ENCODE data around the gene PLD3. TPM values are rescaled to one million over a fixed set of nuclear protein-coding genes. Genes with fewer than 3 reads are reported as not detected.
"Not testable (repeated sequence)": the region's sequence is repeated elsewhere in the genome, so short reads cannot be mapped to it uniquely, and the experiment has no call there.

Gene PLD3
- total RNA-seq, 1 experiment from 2014 or later = 104 TPM

DNA sequence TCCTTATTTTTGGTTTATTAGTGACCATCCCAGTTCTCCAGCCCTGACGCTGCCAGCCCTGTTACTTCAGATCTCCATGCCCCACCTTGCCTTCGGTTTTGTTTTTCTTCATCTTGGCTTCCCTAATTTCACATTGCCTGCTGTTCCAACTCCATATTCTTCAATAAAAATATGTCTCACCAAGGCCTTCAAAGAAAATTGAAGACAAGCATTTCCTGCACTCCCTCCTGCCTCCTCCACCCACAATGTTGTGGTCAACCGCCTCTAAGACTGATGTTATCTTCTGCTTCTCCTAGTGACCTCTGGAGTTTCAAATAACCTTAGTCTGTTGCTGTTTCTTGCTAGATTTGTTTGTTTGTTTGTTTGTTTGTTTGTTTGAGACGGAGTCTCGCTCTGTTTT, 14.6 kb downstream of the PLD3 start:
- no peak for DNase-seq (ENCODE audit: low read depth)

DNA sequence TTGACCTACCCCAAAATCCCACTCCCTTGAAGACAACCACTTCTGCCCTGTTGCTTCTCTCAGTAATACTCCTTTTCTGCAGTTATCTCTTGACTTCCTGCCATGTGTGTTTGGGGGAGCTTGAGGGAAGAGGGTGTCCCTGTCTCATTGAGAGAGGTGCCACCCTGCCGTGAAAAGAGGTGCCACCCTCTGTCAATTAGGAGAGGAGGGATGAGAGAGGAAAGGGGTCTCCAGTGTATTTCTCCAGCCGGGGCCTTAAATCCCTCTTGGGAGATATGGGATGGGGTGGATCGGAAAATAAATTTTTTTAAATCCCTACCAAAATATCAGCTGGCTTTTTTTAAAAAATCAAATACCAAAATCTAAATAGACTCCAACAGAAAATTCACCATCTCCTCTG, 16.5 kb downstream of the PLD3 start:
- no peak for DNase-seq (ENCODE audit: low read depth)

DNA sequence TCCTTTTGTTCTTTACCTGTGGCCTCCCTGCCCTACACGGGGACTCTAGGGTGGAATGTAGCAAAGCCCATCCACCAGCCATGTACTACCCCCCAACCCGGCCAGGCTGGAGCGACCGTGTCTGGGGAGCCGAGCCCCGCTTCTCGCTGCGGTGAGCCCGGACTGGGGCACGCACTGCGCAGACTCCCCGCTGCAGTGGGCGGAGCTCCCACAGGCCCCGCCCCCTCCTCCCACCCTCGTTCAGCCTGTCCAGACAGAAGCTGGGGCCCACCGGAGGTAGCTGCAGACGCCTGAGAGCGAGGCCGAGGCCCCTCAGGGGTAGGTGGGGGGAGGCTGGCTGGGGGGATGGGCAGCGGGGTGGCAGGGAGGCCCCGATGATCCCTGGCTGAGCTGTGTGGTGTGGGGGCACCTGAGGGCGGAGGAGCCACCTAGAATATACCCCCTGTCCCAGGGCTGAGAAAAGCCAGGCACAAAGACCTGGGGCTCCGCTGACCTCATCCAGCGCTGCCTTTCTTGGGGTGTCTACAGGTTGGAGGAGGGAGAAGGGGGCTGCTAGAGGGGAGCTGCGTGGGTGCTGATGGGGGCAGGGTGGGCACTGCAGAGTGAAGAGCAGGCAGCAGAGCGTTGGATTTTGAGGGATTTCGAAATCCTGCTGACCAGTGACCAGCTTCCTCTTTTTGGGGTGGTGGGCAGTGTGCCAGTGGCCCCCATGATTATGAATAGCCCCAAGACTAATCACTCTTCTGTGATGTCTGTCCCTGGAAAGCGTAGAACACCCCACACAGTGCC, 17.3 kb downstream of the PLD3 start:
- DNase-seq (ENCODE audit: low read depth) = no peak

DNA sequence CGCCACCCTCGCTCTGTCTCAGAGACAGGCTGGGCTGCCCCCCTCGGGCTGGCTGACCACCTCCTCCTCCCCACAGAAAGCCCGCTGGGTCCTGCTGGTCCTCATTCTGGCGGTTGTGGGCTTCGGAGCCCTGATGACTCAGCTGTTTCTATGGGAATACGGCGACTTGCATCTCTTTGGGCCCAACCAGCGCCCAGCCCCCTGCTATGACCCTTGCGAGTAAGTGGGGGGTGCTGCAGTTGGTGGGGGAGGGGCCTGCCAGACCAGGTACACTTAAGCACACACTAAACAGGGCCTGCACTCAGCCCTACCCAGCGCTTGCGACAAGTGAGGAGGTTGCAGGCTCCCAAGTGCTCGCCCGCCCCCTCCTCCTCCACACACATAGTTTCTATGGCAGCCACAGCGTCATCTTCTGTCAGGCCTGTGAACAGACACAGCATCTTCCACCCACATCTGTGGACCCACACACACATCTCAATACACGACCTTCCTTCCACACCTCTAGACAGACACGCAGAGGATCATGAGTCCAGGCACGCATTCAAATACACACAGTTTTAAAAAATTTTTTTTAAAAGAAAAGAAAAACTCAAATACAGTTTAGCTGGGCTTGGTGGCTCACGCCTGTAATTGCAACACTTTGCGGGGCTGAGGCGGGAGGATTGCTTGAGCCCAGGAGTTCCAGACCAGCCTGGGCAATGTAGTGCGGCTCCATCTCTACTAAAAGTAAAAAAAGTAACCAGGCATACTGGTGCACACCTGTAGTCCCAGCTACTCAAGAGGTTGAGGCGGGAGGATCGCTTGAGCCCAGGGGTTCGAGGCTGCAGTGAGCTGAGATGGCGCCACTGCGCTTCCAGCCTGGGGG, 18.4 kb downstream of the PLD3 start:
- no peak for DNase-seq (ENCODE audit: low read depth)

DNA sequence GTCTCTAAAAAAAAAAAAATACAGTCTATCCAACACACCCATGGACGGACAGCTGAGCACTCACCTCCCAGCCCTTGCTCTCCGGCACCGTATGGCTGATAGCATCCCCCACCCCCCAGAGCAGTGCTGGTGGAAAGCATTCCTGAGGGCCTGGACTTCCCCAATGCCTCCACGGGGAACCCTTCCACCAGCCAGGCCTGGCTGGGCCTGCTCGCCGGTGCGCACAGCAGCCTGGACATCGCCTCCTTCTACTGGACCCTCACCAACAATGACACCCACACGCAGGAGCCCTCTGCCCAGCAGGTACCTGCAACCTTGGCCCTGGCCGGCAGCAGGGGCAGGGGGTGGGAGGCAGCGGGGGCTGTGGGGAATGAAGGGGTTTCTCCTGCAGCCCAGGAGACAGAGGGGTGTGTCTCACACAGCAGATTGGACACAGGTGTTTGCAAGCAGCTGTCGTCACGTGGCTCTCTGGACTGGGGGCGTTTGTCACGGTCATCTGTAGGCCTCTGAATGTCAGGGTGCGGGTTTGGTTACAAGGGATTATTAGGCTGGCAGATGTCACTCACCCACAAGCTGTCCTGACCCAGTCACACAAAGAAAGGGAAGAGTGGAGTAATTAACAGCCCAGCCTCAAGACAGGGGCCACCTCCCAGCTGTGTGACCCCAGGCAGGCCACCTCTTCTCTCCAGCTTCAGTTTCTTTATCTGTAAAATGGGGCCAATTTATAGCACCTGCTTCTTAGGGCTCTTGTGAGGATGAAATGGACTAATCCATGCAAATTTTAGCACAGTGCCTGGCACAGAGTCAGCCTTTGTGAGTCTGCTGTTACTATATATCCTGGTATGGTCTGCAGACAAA, 19.3 kb downstream of the PLD3 start:
- DNase-seq (ENCODE audit: low read depth) = no peak

DNA sequence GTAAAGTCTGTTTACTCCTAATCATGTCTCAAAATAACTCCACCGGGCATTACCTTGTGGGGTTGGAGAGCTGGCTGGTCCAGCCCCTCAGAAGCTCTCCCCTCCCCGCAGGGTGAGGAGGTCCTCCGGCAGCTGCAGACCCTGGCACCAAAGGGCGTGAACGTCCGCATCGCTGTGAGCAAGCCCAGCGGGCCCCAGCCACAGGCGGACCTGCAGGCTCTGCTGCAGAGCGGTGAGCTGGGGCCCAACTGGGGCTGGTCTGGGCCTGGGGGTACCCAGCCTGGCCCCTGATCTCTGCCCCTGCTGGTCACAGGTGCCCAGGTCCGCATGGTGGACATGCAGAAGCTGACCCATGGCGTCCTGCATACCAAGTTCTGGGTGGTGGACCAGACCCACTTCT, 21.3 kb downstream of the PLD3 start:
- DNase-seq (ENCODE audit: low read depth) = no peak

DNA sequence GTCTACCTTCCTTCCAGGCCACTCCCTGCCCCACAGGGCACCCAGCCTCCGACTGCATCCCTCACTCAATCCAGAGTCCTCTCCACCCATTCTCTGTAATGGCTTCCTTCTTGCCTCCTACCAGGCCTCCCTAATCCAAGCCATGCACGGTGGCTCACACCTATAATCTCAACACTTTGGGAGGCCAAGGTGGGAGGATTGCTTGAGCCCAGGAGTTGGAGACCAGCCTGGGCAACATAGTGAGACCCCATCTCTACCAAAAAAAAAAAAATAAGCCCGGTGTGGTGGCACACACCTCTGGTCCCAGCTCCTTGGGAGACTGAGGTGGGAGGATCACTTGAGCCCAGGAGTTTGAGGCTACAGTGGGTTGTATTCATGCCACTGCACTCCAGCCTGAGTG, 21.8 kb downstream of the PLD3 start:
- DNase-seq (ENCODE audit: low read depth) = not testable (repeated sequence)

DNA sequence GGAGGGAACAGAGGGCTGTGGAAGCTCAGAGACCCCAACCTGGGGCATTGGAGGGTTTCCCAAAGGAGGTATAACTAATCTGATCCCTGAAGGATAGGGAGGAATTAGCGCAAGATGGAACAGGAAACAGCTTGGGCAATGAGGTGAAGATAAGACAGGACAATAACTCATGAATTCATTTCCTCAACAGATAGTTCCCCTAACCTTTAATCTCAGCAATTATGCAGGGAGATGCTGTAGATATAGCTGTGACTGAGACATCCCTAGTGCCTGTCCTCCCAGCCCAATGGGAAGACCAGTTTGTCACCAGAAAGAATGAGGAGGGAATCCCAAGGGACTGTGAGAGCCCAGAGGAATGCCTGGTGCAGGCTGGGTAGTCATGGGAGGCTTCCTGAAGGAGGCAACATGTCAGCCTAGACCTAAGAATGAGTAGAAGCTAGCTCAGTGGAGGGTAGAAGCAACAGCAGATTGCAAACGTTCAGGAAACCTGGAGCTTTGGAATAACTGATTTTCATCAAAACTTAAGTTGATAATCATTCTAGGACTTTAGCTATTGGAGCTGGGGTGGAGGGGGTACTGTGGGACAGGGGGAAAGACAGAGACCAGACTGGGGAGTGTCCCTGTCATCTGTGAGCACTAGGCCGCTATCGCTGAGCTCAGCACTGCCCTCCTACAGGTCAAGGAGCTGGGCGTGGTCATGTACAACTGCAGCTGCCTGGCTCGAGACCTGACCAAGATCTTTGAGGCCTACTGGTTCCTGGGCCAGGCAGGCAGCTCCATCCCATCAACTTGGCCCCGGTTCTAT, 22.7 kb downstream of the PLD3 start:
- no peak for DNase-seq (ENCODE audit: low read depth)

DNA sequence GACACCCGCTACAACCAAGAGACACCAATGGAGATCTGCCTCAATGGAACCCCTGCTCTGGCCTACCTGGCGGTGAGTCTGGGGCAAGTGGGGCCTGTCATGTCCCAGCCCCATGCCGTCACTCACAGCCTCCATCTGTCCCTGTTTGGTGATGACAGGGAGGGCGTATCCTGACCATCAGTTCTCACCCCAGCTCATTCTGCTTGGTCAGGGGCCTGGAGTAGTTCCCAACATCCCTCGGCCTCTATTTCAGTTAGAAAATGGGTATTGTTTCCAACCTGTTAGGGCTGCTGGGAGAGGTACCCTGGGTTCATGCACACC, 23.3 kb downstream of the PLD3 start:
- no peak for DNase-seq (ENCODE audit: low read depth)

DNA sequence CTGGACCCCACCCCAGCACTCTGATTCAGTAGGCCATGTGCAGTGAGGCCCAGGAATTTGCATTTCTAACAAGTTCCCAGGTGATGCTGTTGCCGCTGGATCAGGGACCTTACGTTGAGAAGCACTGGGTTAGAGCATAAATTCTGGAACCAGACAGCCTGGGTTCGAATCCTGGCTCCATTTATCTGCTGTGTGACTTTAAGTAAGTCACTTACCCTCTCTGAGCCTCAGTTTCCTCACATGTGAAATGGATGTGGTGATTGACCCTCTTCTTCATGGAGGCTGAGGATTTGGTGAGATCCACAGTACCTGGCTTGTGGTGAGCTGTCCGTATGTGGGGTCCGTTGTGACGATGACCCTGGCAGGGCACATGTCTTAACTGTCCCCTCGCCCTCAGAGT, 25.6 kb downstream of the PLD3 start:
- DNase-seq (ENCODE audit: low read depth) = no peak

DNA sequence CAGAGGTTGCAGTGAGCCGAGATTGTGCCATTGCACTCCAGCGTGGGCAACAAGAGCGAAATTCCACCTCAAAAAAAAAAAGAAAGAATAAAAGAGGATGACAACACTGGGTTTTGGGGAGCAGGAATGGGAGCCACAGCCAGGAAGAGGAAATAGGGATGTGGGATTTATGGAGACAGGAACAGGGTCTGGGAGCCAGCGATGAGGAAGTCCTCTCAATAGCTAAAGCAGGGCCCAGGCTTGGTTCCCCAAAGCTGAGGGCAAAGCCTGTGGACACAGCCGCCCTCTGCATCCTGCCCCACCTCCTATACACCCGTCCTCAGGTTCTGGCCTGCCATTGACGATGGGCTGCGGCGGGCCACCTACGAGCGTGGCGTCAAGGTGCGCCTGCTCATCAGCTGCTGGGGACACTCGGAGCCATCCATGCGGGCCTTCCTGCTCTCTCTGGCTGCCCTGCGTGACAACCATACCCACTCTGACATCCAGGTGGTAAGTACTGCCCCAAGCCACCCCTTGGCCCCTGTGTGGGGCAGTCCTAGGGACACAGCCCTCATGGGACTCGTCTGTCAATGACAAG, 27.9 kb downstream of the PLD3 start:
- no peak for DNase-seq (ENCODE audit: low read depth)

DNA sequence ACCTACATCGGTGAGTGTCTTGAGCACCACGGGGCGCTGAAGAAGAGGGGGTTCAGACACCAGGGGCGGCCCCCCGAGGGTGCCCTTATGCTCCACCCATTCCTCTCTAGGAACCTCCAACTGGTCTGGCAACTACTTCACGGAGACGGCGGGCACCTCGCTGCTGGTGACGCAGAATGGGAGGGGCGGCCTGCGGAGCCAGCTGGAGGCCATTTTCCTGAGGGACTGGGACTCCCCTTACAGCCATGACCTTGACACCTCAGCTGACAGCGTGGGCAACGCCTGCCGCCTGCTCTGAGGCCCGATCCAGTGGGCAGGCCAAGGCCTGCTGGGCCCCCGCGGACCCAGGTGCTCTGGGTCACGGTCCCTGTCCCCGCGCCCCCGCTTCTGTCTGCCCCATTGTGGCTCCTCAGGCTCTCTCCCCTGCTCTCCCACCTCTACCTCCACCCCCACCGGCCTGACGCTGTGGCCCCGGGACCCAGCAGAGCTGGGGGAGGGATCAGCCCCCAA, 29.4 kb downstream of the PLD3 start:
- no peak for DNase-seq (ENCODE audit: low read depth)

DNA sequence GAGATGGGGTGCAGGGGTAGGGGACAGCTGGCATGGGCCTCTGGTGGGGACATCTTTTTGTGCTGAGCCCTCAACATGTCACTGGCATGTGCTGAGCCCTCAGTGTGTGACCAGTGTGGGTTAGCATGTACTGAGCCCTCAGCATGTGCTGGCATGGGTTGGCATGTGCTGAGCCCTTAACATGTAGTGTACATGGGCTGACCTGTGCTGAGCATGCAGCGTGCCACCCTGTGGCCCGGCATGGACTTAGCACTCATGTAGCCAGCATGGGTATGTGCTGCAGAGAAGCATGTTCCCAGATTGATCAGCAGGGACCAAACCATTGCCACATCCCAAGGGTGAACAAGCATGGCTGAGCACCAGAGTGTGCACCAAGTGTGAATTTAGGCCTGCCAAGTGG, 30.0 kb downstream of the PLD3 start:
- no peak for DNase-seq (ENCODE audit: low read depth)

DNA sequence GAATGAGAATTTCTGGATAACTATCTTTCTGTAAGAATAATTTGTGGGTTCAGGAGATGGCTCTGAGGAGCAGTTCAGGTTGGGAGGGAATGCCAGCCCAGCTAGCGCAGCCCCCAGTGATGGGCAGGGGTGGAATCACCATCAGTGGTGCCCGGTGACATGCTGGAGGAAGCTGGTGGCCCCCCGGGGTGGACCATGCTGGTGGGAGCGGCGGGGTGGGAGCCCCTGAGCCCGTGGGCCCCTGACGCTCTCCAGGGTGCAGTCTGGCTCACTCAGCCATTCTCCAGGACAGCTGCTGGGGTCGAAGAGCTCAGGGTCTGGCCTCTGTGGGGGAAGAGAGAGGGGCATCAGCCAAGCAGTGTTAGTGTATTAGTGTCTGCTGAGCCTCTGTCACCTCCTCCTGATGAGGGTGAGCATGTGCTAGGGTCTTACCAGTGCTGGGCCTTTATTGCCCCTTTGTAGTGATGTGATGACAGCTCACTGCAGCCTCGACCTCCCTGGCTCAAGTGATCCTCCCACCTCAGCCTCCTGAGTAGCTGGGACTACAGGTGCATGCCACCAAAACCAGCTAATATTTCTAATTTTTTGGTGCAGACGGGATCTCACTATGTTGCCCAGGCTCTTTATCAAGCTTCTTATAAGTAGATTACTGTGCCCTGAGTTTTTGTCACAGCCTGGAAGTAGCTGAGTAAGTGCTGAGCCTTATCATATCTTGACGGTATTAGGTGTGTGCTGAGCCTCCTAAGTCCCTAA, 31.1 kb downstream of the PLD3 start:
- no peak for DNase-seq (ENCODE audit: low read depth)

DNA sequence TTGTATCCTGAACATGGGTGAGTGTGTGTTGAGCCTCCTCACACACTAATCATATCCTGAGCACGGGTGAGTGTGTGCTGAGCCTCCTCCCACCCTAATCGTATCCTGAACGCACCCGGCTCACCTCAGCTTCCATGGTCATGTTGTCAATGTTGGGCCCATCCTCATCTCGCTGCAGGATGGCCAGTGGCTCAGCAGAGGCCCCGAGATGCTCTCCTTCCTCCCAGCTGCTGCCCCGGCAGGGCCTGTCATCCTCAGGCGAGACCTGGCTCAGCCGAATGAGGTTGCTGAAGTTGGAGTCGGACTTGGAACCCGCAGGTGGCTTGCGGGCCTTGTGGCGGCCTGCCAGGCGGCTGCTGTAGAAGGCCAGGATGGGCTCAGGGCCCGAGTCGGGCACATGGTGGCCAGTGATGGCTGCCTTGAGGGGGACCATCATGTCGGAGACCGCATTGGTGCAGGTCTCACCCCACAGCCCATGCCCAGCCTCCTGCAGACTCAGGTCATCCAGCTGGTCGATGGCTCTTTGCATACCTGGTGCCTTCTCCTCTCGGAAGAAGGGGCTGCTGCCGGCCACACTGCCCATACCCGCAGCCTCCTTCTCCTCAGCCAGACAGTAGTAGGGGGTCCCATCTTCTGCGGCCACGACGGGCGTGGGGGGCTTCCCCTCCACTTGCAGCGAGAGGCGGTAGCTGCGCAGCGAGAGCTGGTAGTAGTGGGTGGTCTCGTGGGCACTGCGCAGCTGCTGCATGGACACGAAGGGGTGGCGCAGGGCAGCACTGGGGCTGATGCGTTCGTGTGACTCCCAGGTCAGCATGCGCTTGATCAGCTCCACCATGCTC, 31.9 kb downstream of the PLD3 start:
- no peak for DNase-seq (ENCODE audit: low read depth)

DNA sequence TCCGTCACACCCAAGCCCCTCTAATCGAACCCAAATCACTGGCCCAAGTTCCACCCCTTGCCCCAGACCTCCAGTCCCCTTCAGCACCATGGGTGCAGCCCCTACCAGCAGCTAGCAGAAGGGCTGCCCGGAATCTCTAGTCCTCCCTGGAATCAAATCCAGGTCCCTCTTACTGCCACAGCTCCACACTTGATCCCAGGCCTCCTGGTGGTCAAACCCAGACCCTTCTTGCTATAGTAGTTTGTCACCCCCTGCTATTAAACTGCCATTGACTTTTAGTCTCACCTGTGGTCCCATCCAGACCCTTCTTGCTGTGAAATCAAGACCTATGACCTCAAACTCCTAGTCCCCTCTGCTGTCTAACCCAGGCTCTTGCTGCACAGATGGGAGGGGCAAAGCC, 32.8 kb downstream of the PLD3 start:
- no peak for DNase-seq (ENCODE audit: low read depth)

DNA sequence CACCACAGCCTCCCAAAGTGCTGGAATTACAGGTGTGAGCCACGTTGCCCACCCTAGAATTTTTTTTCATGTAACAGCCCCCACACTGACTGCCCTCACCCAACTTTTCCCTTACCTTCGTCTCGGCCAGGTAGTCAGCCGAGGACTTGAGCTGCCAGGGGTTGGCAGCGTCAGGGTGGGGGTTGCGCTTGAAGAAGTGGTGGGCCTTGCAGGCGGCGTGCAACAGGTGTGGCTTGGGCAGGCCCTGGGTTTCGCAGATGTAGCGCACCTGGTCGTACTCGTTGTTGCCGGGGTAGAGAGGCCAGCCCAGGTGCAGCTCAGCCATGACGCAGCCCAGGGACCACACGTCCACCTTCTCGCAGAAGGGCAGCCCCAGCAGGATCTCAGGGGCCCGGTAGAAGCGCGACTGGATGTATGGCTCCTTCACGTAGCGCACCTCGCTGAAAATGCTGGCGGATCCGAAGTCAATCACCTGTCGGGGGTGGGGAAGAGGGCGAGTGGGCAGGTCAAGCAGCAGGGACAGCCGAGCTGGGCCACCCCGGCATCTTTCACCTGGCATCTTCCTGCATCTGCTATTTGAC, 35.3 kb downstream of the PLD3 start:
- no peak for DNase-seq (ENCODE audit: low read depth)

DNA sequence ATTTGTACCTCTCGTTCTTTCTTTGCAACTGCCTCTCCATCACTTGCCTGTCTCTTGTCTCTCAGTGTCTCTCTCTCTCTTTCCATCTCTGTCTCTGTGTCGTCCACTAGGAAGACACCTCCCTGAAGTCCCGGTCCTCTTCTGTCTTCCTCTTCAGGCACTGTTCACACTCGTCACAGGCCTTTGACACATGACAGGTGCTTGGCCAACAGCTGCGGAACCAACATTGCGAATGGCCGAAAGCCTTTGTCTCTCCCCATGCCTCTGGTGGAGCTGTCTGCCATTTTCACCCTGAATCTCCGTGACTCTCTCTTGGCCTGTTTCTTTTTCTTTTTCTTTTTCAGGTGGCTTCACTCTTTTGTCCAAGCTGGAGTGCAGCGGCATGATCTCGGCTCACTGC, 38.7 kb downstream of the PLD3 start:
- no peak for DNase-seq (ENCODE audit: low read depth)

DNA sequence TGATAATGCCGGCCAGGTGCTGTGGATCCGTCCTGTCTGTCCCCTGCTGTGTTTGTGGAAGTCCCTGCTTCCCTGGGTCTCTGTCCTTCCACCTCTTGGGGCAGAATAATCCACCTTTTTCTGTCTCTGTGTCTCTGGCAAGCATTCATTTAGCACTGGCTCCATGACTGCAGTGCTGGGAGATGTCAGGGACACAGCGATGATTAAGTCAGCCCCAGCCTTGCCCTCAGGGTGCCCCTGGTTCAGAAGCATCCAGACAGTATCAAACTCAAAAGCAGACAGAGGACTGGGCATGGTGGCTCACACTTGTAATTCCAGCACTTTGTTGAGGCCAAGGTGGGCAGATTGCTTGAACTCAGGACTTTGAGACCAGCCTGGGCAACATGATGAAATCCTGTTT, 40.0 kb downstream of the PLD3 start:
- DNase-seq (ENCODE audit: low read depth) = no peak
